ENCODE measurements around the gene TEX28.
"Not testable (repeated sequence)": the region's sequence is repeated elsewhere in the genome, so short reads cannot be mapped to it uniquely, and the experiment has no call there.

The TEX28 gene

DNA sequence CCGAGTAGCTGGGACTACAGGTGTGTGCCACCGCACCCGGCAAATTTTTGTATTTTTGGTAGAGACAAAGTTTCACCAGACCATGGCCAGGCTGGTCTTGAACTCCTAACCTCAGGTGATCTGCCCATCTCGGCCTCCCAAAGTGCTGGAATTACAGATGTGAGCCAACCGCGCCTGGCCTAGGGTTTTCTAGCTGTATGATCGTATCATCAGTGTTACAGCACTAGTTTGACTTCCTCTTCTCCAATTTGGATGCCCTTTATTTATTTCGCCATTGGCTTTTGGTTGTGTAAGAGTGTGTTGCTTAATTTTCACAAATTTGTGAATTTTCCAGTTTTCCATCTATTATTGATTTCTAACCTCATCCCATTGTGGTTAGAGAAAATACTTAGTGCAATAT, 5.9 kb upstream of the TEX28 start:
- no peak overlapping the region for H3K27ac ChIP-seq
- TF ChIP-seq, protein P1, sequence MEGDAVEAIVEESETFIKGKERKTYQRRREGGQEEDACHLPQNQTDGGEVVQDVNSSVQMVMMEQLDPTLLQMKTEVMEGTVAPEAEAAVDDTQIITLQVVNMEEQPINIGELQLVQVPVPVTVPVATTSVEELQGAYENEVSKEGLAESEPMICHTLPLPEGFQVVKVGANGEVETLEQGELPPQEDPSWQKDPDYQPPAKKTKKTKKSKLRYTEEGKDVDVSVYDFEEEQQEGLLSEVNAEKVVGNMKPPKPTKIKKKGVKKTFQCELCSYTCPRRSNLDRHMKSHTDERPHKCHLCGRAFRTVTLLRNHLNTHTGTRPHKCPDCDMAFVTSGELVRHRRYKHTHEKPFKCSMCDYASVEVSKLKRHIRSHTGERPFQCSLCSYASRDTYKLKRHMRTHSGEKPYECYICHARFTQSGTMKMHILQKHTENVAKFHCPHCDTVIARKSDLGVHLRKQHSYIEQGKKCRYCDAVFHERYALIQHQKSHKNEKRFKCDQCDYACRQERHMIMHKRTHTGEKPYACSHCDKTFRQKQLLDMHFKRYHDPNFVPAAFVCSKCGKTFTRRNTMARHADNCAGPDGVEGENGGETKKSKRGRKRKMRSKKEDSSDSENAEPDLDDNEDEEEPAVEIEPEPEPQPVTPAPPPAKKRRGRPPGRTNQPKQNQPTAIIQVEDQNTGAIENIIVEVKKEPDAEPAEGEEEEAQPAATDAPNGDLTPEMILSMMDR (conservative IDR thresholded peaks at IDR 0.05): no peak

- no peak overlapping the region for H3K27ac ChIP-seq
- TF ChIP-seq, protein P1 (conservative IDR thresholded peaks at IDR 0.05): no peak
These were observed 3.4 kb upstream of the TEX28 start for GRCh38 chrX:154298312-154298711.

GRCh38 chrX:154296731-154297130, 1.8 kb upstream of the TEX28 start:
- TF ChIP-seq, protein P1 (conservative IDR thresholded peaks at IDR 0.05): no peak
- H3K27ac ChIP-seq: no peak overlapping the region

DNA sequence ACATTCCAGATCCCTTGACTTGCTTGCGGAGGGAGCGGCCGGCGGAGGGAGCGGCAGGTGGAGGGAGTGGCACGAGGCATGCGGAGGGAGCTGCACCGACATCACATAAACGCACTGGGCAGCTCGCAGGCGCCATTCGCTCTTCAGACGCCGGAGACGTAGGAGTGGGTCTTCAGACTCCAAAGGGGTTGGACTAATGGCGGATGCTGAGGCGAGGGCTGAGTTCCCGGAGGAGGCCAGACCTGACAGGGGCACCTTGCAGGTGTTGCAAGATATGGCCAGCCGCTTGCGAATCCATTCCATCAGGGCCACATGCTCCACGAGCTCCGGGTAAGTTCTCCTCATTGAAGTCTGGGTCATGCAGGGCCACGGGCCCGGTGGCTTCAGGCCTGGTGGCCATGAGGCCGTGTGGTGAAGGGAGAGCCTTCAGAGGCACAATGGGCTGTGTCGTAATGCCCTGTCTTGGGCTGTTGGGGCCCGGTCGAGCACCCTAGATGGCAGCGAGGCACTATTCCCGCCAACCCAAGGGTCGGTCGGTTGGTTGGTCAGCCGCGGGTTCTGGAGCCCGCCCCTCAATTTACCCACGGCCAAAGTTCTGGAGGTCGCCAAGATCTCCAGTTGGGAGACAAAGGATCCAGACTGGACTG, 863 bp upstream of the TEX28 start, which contains the start of gene TKTL1:
TKTL1 (plus strand) TSS at position 132 of the 647 bp plus-strand sequence; CDS start at position 197, 65 bp downstream.
- TF ChIP-seq, protein P1 (conservative IDR thresholded peaks at IDR 0.05): no peak

GRCh38 chrX:154286406-154286805, 8.5 kb downstream of the TEX28 start:
- H3K27ac ChIP-seq: not testable (repeated sequence)

More for the DNA sequence above, 863 bp upstream of the TEX28 start, which contains the start of gene TKTL1:
- no peak within 1 kb of the TSS for H3K27ac ChIP-seq

DNA sequence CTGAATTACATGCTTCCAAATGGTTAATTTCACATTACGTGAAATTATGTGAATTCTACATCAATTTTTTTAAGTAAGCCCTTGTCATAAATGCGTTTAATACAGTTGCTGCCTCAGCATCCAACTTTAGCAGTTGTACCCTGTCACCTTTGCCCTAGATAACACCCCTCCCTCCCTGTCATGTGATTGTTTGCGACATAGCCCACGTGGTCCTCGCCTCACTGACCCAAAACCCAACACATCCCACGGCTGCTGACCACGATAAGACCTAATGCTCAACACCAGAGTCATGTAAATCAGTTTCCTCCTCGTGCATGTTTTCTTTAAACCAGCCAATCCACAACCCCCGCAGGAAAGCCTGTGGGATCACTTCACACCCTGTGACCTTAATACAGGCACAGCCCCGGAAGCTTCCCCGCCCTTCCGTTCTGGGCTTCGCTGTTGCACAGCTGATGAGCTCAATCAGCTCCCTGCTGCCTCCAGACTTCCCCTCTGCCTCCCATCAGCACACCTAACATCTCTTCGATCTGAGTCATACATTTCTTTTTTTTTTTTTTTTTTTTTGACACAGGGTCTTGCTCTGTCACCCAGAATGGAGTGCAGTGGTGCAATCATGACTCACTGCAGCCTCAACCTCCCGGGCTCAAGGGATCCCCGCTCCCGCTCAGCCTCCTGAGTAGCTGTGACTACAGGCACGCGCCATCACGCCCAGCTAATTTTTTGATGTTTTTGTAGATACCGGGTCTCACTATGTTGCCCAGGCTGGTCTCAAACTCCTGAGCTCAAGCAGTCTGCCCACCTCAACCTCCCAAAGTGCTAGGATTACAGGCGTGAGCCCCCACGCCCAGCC, 10.2 kb downstream of the TEX28 start:
- H3K27ac ChIP-seq: not testable (repeated sequence)

- not testable (repeated sequence) for H3K27ac ChIP-seq
These were observed 25.7 kb downstream of the TEX28 start for GRCh38 chrX:154269245-154269644.

GRCh38 chrX:154263072-154263471, 31.9 kb downstream of the TEX28 start:
- H3K27ac ChIP-seq: not testable (repeated sequence)

DNA sequence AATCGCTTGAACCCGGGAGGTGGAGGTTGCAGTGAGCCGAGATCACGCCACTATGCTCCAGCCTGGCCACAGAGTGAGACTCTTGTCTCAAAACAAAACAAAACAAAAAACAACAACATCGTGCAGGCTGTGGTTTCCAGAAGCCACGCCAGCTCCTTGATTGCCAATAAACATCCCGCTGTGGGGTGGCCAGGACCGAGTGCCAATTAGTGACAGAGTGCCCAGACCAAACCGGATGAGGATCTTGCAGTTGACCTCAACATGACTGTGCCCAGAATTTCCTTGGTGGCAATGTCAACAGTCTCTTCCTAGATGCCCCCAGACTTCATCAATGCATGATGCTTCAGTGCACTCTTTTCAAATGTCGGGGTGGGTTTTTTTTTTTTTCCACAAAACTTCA, 36.2 kb downstream of the TEX28 start:
- H3K27ac ChIP-seq: not testable (repeated sequence)

DNA sequence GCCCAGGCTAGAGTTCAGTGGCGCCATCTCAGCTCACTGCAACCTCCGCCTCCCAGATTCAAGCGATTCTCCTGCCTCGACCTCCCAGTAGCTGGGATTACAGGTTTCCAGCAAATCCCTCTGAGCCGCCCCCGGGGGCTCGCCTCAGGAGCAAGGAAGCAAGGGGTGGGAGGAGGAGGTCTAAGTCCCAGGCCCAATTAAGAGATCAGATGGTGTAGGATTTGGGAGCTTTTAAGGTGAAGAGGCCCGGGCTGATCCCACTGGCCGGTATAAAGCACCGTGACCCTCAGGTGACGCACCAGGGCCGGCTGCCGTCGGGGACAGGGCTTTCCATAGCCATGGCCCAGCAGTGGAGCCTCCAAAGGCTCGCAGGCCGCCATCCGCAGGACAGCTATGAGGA, 37.6 kb downstream of the TEX28 start, which contains the start of gene OPN1MW3:
OPN1MW3 (plus strand) TSS at position 301 of the 400 bp plus-strand sequence; CDS start at position 339, 38 bp downstream.
- not testable (repeated sequence) for H3K27ac ChIP-seq

- not testable (repeated sequence) for H3K27ac ChIP-seq
These were observed 46.8 kb downstream of the TEX28 start for GRCh38 chrX:154248076-154248475.

DNA sequence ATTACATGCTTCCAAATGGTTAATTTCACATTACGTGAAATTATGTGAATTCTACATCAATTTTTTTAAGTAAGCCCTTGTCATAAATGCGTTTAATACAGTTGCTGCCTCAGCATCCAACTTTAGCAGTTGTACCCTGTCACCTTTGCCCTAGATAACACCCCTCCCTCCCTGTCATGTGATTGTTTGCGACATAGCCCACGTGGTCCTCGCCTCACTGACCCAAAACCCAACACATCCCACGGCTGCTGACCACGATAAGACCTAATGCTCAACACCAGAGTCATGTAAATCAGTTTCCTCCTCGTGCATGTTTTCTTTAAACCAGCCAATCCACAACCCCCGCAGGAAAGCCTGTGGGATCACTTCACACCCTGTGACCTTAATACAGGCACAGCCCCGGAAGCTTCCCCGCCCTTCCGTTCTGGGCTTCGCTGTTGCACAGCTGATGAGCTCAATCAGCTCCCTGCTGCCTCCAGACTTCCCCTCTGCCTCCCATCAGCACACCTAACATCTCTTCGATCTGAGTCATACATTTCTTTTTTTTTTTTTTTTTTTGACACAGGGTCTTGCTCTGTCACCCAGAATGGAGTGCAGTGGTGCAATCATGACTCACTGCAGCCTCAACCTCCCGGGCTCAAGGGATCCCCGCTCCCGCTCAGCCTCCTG, 47.4 kb downstream of the TEX28 start:
- H3K27ac ChIP-seq: not testable (repeated sequence)

- not testable (repeated sequence) for H3K27ac ChIP-seq
These were observed 54.9 kb downstream of the TEX28 start for GRCh38 chrX:154239982-154240503.

DNA sequence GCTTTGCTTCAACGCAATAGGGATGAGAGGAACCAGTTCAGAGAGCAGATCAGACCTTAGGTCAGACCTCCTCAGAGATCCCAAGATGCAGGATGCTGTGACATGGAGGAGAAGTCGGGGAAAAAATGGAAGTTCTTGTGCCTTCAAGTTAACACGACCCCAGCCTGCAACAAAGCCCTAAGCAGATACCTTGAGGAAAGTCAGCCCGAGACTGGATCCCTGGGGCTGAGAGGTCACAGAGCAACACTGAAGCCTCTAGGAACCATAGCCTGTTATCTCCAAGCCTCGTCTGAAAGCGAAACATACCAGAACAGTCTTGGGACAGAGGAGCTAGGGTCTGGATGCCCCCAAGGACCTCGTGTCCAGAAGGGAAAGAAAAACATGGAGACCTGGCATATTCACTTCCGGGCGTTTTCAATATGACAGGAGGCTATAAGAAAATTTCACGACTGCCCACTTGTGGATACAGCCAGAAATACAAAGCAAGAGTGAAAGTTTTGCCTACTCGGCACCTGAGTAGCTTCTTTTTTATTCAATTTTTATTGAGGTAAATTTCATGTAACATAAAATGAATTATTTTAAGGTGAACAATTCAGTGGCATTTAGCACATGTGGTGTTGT, 55.9 kb downstream of the TEX28 start:
- not testable (repeated sequence) for H3K27ac ChIP-seq

DNA sequence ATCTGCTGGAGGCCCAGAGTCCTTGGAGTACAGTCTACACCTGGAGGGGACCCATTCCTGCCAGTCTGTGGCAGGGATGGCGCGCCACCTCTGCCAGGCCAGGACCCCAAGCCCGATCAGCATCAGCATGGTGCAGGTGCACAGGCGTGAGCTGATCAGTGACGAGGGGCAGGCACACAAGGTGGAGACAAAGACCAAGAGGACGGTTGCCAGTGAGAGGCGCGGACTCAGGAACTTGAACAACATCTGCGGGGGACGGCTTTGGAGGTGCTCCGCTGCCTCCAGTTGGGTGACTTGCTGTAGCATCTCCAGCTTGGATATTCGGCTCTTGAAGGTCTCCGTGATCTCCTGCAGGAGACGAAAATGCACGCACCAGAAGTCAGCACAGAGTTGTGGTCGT, 61.3 kb downstream of the TEX28 start:
- not testable (repeated sequence) for H3K27ac ChIP-seq
